Measurements from ENCODE around the gene SALL2.

SALL2 gene

DNA sequence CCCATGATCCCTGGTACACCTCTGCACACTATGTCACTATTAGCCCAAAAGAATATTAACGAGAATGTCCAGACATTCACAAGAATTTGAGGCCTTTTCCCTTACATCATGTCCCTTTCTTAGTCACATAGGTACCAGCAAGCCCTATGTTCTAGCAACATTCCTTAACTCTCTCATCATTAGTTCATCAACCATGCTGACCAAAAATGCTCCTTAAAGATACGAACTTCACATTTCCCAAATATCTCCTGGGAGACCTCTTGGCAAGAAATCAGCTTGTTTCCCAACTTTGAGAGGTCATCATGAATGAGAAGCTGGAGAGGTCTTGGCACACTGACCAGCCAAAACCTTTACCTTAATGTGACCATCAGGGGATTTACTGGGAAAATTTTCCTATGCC lies 4.6 kb downstream of the SALL2 start (continued):
- TF ChIP-seq, protein P1, sequence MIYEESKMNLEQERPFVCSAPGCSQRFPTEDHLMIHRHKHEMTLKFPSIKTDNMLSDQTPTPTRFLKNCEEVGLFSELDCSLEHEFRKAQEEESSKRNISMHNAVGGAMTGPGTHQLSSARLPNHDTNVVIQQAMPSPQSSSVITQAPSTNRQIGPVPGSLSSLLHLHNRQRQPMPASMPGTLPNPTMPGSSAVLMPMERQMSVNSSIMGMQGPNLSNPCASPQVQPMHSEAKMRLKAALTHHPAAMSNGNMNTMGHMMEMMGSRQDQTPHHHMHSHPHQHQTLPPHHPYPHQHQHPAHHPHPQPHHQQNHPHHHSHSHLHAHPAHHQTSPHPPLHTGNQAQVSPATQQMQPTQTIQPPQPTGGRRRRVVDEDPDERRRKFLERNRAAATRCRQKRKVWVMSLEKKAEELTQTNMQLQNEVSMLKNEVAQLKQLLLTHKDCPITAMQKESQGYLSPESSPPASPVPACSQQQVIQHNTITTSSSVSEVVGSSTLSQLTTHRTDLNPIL (CRISPR knock-in tag; IDR thresholded peaks at IDR 0.05; ENCODE audit: low read depth), result no peak
- no peak for TF ChIP-seq ZNF565 (CRISPR knock-in tag; conservative IDR thresholded peaks at IDR 0.05; ENCODE audit: low read depth)

DNA sequence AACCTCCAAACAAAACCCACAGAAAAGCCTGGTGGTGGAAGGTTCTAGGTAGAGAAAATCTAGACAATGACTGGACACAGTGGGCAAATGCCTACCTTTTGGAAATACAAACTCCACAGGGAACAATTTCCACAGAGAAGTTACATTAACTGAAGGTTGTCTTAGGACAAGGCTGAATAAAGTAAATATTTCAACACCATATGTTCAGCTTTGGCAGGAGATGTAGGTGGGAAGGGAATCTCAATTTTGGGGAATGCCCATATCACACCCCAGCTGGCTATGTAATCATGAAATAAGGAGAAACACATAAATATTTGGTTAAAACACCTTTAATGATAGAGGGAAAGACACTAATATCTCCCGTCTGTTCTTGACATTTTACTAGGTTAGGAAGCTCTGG lies 5.4 kb downstream of the SALL2 start:
- no peak for ATAC-seq
- no peak for TF ChIP-seq ISL1 (CRISPR knock-in tag; IDR thresholded peaks at IDR 0.05)
- TF ChIP-seq, protein P1 (CRISPR knock-in tag; IDR thresholded peaks at IDR 0.05; ENCODE audit: low read depth), result no peak

DNA sequence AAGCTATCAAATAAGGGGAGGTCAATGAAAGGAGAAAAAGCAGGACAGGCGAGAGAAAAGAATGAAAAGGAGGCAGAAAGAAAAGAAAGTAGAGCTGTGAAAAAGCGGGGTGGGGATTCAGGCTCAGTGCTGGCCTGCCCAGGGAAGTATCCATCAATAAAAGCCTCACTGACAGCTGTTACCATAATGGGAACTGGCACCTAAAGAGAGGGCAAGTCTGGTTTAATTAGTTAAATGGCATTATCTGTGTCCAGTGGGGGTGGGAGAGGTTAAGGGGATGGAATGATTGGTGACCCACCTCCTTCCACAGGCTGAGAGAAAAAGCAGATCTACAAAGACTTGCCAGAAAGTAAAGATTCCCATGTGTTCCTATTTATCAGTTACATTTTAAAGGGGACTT lies 7.4 kb downstream of the SALL2 start:
- TF ChIP-seq ESRRG (CRISPR knock-in tag; IDR thresholded peaks at IDR 0.05), result no peak
- TF ChIP-seq, protein P2, sequence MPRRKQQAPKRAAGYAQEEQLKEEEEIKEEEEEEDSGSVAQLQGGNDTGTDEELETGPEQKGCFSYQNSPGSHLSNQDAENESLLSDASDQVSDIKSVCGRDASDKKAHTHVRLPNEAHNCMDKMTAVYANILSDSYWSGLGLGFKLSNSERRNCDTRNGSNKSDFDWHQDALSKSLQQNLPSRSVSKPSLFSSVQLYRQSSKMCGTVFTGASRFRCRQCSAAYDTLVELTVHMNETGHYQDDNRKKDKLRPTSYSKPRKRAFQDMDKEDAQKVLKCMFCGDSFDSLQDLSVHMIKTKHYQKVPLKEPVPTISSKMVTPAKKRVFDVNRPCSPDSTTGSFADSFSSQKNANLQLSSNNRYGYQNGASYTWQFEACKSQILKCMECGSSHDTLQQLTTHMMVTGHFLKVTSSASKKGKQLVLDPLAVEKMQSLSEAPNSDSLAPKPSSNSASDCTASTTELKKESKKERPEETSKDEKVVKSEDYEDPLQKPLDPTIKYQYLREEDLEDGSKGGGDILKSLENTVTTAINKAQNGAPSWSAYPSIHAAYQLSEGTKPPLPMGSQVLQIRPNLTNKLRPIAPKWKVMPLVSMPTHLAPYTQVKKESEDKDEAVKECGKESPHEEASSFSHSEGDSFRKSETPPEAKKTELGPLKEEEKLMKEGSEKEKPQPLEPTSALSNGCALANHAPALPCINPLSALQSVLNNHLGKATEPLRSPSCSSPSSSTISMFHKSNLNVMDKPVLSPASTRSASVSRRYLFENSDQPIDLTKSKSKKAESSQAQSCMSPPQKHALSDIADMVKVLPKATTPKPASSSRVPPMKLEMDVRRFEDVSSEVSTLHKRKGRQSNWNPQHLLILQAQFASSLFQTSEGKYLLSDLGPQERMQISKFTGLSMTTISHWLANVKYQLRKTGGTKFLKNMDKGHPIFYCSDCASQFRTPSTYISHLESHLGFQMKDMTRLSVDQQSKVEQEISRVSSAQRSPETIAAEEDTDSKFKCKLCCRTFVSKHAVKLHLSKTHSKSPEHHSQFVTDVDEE (CRISPR knock-in tag; IDR thresholded peaks at IDR 0.05), result no peak
- no peak for TF ChIP-seq CSDC2 (CRISPR knock-in tag; IDR thresholded peaks at IDR 0.05)
- TF ChIP-seq ZNF565 (CRISPR knock-in tag; conservative IDR thresholded peaks at IDR 0.05; ENCODE audit: low read depth), result no peak
- no peak for TF ChIP-seq ZC3H10 (CRISPR knock-in tag; IDR thresholded peaks at IDR 0.05)
- TF ChIP-seq, protein P3, sequence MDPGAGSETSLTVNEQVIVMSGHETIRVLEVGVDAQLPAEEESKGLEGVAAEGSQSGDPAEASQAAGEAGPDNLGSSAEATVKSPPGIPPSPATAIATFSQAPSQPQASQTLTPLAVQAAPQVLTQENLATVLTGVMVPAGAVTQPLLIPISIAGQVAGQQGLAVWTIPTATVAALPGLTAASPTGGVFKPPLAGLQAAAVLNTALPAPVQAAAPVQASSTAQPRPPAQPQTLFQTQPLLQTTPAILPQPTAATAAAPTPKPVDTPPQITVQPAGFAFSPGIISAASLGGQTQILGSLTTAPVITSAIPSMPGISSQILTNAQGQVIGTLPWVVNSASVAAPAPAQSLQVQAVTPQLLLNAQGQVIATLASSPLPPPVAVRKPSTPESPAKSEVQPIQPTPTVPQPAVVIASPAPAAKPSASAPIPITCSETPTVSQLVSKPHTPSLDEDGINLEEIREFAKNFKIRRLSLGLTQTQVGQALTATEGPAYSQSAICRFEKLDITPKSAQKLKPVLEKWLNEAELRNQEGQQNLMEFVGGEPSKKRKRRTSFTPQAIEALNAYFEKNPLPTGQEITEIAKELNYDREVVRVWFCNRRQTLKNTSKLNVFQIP (CRISPR knock-in tag; IDR thresholded peaks at IDR 0.05; ENCODE audit: borderline replicate concordance, low read depth), result no peak
- TF ChIP-seq PPARA (CRISPR knock-in tag; IDR thresholded peaks at IDR 0.05; ENCODE audit: borderline replicate concordance), result no peak
- no peak for TF ChIP-seq ZFP3 (CRISPR knock-in tag; IDR thresholded peaks at IDR 0.05)
- TF ChIP-seq, protein P4, sequence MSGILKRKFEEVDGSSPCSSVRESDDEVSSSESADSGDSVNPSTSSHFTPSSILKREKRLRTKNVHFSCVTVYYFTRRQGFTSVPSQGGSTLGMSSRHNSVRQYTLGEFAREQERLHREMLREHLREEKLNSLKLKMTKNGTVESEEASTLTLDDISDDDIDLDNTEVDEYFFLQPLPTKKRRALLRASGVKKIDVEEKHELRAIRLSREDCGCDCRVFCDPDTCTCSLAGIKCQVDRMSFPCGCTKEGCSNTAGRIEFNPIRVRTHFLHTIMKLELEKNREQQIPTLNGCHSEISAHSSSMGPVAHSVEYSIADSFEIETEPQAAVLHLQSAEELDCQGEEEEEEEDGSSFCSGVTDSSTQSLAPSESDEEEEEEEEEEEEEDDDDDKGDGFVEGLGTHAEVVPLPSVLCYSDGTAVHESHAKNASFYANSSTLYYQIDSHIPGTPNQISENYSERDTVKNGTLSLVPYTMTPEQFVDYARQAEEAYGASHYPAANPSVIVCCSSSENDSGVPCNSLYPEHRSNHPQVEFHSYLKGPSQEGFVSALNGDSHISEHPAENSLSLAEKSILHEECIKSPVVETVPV (CRISPR knock-in tag; IDR thresholded peaks at IDR 0.05), result no peak
- TF ChIP-seq ZNF70 (CRISPR knock-in tag; IDR thresholded peaks at IDR 0.05), result no peak
- TF ChIP-seq, protein P1 (CRISPR knock-in tag; IDR thresholded peaks at IDR 0.05; ENCODE audit: low read depth), result no peak
- no peak for TF ChIP-seq ZNF8 (CRISPR knock-in tag; IDR thresholded peaks at IDR 0.05)
- TF ChIP-seq OSR1 (CRISPR knock-in tag; IDR thresholded peaks at IDR 0.05), result no peak
- no peak for TF ChIP-seq SNAI2 (CRISPR knock-in tag; IDR thresholded peaks at IDR 0.05)
- no peak for TF ChIP-seq BACH2 (CRISPR knock-in tag; IDR thresholded peaks at IDR 0.05; ENCODE audit: borderline replicate concordance)
- TF ChIP-seq GLIS3 (CRISPR knock-in tag; IDR thresholded peaks at IDR 0.05), result no peak
- TF ChIP-seq TCF4 (CRISPR knock-in tag; IDR thresholded peaks at IDR 0.05; ENCODE audit: borderline replicate concordance), result no peak
- TF ChIP-seq RARB (CRISPR knock-in tag; IDR thresholded peaks at IDR 0.05), result no peak
- ATAC-seq, result no peak; the same call in 2 of the 3 replicates

DNA sequence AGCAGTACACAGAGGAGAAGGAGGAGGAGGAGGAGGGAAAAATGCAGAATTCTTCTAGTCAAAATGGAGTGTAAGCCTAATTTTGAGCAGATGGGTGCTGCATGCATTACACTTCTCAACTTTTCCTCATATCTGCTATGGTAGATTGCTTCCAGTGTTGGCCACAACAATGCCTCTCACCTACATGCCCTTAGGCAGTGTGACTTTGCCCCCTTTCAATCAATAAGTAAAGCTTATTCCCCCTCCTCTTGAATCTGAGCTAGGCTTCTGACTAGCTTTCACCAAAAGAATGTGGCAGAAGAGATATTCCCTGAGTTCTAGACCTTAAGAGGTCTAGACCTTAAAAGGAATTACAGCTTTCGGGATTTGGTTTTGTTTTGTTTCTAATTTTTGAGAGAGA lies 11.8 kb downstream of the SALL2 start:
- ATAC-seq, result no peak

More for the DNA sequence above, 11.8 kb downstream of the SALL2 start:
- TF ChIP-seq OSR1 (CRISPR knock-in tag; IDR thresholded peaks at IDR 0.05) (no peak), BACH2 (CRISPR knock-in tag; IDR thresholded peaks at IDR 0.05; ENCODE audit: borderline replicate concordance) (no peak), PPARA (CRISPR knock-in tag; IDR thresholded peaks at IDR 0.05; ENCODE audit: borderline replicate concordance) (no peak), ZNF8 (CRISPR knock-in tag; IDR thresholded peaks at IDR 0.05) (no peak)
- TF ChIP-seq, protein P5, sequence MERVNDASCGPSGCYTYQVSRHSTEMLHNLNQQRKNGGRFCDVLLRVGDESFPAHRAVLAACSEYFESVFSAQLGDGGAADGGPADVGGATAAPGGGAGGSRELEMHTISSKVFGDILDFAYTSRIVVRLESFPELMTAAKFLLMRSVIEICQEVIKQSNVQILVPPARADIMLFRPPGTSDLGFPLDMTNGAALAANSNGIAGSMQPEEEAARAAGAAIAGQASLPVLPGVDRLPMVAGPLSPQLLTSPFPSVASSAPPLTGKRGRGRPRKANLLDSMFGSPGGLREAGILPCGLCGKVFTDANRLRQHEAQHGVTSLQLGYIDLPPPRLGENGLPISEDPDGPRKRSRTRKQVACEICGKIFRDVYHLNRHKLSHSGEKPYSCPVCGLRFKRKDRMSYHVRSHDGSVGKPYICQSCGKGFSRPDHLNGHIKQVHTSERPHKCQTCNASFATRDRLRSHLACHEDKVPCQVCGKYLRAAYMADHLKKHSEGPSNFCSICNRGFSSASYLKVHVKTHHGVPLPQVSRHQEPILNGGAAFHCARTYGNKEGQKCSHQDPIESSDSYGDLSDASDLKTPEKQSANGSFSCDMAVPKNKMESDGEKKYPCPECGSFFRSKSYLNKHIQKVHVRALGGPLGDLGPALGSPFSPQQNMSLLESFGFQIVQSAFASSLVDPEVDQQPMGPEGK (CRISPR knock-in tag; IDR thresholded peaks at IDR 0.05; ENCODE audit: borderline replicate concordance), result no peak
- TF ChIP-seq, protein P4 (CRISPR knock-in tag; IDR thresholded peaks at IDR 0.05), result no peak

Measured in SK-N-SH treated with all-trans-retinoic acid at 6 μM for 48 hours (cell line).